ENCODE data around the gene PIM2. TPM values are rescaled to one million over a fixed set of nuclear protein-coding genes. Genes with fewer than 3 reads are reported as not detected.

Gene PIM2
- total and polyA plus RNA-seq, 2 of the 13 experiments (the other 11 are each of a cell fraction or from before 2014, with no cell fraction given), result 14.4 to 15.8 TPM

DNA sequence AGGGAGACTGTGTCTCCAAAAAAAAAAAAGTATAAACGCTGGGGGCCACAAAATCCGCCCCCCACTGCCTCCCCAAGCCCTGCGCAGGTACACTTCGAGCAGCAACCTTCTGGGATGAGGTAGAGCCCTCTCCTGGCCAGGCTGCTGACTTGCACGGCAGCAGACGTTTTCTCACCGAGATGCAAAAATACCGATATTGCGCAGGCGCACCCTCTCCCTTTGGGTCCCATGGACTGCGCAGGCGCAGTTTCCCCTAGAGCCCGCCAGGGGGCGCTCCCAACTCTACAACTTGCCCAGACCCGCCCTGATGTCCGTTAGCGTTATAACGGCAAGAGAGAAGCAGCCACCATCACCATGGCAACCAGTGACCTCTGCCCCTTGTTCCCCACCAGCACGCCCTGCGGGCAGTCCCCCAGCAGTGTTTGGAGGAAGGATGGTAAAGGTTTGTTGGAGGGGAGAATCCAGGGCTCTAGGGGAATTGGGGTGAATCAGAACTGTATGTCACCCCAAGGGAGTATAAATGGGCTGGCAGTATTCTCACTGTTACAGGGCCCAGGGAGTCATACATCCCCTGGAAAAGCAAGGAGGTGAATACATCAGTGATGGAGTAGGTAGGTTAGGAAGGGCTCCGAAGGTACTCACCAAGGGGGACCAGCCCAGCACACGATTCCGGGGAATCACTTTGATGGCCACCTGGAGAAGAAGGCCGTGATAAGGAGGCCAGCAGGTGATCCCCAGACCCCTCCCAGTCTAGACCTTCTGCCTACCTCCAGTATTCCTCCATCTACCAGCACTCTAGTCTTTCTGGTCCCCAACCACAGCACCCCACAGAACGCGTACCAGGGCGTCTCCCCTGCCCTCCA lies 1.5 kb downstream of the PIM2 start (continued):
- TF ChIP-seq ZSCAN20 (CRISPR knock-in tag; IDR thresholded peaks at IDR 0.05; ENCODE audit: borderline replicate concordance) (no peak), POLR2G (IDR thresholded peaks at IDR 0.05; ENCODE audit: low read depth, low read length) (no peak), RAD21 (CRISPR knock-in tag; IDR thresholded peaks at IDR 0.05) (peak; percentile 32), SCMH1 (CRISPR knock-in tag; IDR thresholded peaks at IDR 0.05; ENCODE audit: borderline replicate concordance) (no peak), ZMYM4 (CRISPR knock-in tag; IDR thresholded peaks at IDR 0.05) (peak; percentile 50; the same call in 1 of the 2 replicates), XRCC5 (optimal IDR thresholded peaks at IDR 0.05; ENCODE audit: low read length) (peak; percentile 54), IRF2 (CRISPR knock-in tag; IDR thresholded peaks at IDR 0.05) (0 out of 2 replicates have a peak, but pooled peaks have one; percentile 35), ZNF749 (CRISPR knock-in tag; IDR thresholded peaks at IDR 0.05; ENCODE audit: borderline replicate concordance) (no peak), FOXO1 (CRISPR knock-in tag; IDR thresholded peaks at IDR 0.05) (no peak), MAZ (IDR thresholded peaks at IDR 0.05; ENCODE audit: borderline replicate concordance, low read depth, low read length) (no peak), MAZ (CRISPR knock-in tag; IDR thresholded peaks at IDR 0.05; ENCODE audit: low read depth) (peak; percentile 22; the same call in 1 of the 2 replicates), GATAD2A (CRISPR knock-in tag; IDR thresholded peaks at IDR 0.05) (0 out of 2 replicates have a peak, but pooled peaks have one; percentile 10), SAP130 (CRISPR knock-in tag; IDR thresholded peaks at IDR 0.05; ENCODE audit: low read depth) (peak; percentile 86), ZNF557 (CRISPR knock-in tag; IDR thresholded peaks at IDR 0.05) (no peak), SP5 (CRISPR knock-in tag; IDR thresholded peaks at IDR 0.05; ENCODE audit: borderline replicate concordance, low read depth) (peak; percentile 22; the same call in 1 of the 2 replicates), ISX (CRISPR knock-in tag; conservative IDR thresholded peaks at IDR 0.05) (no peak), BRCA1 (CRISPR knock-in tag; IDR thresholded peaks at IDR 0.05) (no peak), RFX5 (IDR thresholded peaks at IDR 0.05; ENCODE audit: low read depth, low read length) (peak; percentile 79), ZNF660 (CRISPR knock-in tag; IDR thresholded peaks at IDR 0.05; ENCODE audit: borderline replicate concordance, low read depth) (no peak), ZNF83 (CRISPR knock-in tag; IDR thresholded peaks at IDR 0.05; ENCODE audit: borderline replicate concordance) (no peak), NR2C2 (CRISPR knock-in tag; IDR thresholded peaks at IDR 0.05; ENCODE audit: borderline replicate concordance) (peak; percentile 79), STAG1 (CRISPR knock-in tag; IDR thresholded peaks at IDR 0.05) (peak; percentile 56), WIZ (CRISPR knock-in tag; IDR thresholded peaks at IDR 0.05) (no peak), RFX1 (IDR thresholded peaks at IDR 0.05) (peak; percentile 83), NR2F6 (IDR thresholded peaks at IDR 0.05) (peak; percentile 91), NR2F6 (CRISPR knock-in tag; IDR thresholded peaks at IDR 0.05) (peak; percentile 93)
- TF ChIP-seq, protein P1, sequence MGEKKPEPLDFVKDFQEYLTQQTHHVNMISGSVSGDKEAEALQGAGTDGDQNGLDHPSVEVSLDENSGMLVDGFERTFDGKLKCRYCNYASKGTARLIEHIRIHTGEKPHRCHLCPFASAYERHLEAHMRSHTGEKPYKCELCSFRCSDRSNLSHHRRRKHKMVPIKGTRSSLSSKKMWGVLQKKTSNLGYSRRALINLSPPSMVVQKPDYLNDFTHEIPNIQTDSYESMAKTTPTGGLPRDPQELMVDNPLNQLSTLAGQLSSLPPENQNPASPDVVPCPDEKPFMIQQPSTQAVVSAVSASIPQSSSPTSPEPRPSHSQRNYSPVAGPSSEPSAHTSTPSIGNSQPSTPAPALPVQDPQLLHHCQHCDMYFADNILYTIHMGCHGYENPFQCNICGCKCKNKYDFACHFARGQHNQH (CRISPR knock-in tag; IDR thresholded peaks at IDR 0.05), result peak; percentile 50; the same call in 1 of the 2 replicates
- TF ChIP-seq, protein P2, sequence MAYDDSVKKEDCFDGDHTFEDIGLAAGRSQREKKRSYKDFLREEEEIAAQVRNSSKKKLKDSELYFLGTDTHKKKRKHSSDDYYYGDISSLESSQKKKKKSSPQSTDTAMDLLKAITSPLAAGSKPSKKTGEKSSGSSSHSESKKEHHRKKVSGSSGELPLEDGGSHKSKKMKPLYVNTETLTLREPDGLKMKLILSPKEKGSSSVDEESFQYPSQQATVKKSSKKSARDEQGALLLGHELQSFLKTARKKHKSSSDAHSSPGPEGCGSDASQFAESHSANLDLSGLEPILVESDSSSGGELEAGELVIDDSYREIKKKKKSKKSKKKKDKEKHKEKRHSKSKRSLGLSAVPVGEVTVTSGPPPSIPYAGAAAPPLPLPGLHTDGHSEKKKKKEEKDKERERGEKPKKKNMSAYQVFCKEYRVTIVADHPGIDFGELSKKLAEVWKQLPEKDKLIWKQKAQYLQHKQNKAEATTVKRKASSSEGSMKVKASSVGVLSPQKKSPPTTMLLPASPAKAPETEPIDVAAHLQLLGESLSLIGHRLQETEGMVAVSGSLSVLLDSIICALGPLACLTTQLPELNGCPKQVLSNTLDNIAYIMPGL (CRISPR knock-in tag; IDR thresholded peaks at IDR 0.05; ENCODE audit: borderline replicate concordance in 1 of 2, low read depth in 1 of 2), result 0 out of 4 replicates have a peak, but pooled peaks of 1 of the 2 experiments have one; percentile 16
- TF ChIP-seq, protein P3, sequence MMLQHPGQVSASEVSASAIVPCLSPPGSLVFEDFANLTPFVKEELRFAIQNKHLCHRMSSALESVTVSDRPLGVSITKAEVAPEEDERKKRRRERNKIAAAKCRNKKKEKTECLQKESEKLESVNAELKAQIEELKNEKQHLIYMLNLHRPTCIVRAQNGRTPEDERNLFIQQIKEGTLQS (CRISPR knock-in tag; IDR thresholded peaks at IDR 0.05), result no peak

Measured in HepG2 (cell line).